Thymus (tissue), 11 donors: ENCODE data around the gene ZBTB20. TPM values are rescaled to one million over a fixed set of nuclear protein-coding genes. Genes with fewer than 3 reads are reported as not detected.

Source experiments
- DNase-seq, 9 donors: peaks; one replicate each; pipeline ENCODE4 v3.0.0-alpha.2; 2013; ENCODE audit warnings: low spot score in 9 of 9, low read depth in 6 of 9, missing footprints in 1 of 9
- H3K27ac ChIP-seq, 2 donors: one replicate each; pipeline ENCODE4 v1.5.1; 2013; ENCODE audit warnings: control low read depth in 1 of 2, low read depth in 1 of 2, low read length in 1 of 2, mild to moderate bottlenecking in 1 of 2, moderate library complexity in 1 of 2
- H3K27me3 ChIP-seq, 2 donors: one replicate each; pipeline ENCODE4 v1.5.1; 2013; ENCODE audit warnings: low read length in 1 of 2; ENCODE audit not compliant: control insufficient read depth in 2 of 2, insufficient read depth in 1 of 2
- H3K36me3 ChIP-seq, 2 donors: one replicate each; pipeline ENCODE4 v1.5.1; 2013; ENCODE audit warnings: low read length in 1 of 2, mild to moderate bottlenecking in 1 of 2, moderate library complexity in 1 of 2; ENCODE audit not compliant: control insufficient read depth in 2 of 2, insufficient read depth in 2 of 2
- H3K4me1 ChIP-seq, 2 donors: one replicate each; pipeline ENCODE4 v1.5.1; 2013; ENCODE audit warnings: low read length in 2 of 2; ENCODE audit not compliant: control insufficient read depth in 2 of 2, insufficient read depth in 2 of 2
- H3K4me3 ChIP-seq, 2 donors: one replicate each; pipeline ENCODE4 v1.5.1; 2013; ENCODE audit warnings: low read length in 2 of 2, control low read depth in 1 of 2, mild to moderate bottlenecking in 1 of 2
- H3K9me3 ChIP-seq, 2 donors: one replicate each; pipeline ENCODE4 v1.5.1; 2013; ENCODE audit warnings: low read length in 1 of 2, mild to moderate bottlenecking in 1 of 2; ENCODE audit not compliant: control insufficient read depth in 2 of 2, insufficient read depth in 1 of 2
- WGBS: extraction: QIAGEN DNeasy Blood & Tissue Kit; methylation state at CpG from one replicate; pipeline ENCODE4 v1.1.7; 2013; 5-methylcytosine and 5-hydroxymethylcytosine counted together
- polyA plus RNA-seq: library from polyadenylated mRNA; stranded (reverse); fragments of 200-250 nt; gene quantifications from one replicate; pipeline ENCODE4 v1.2.3, GENCODE V29; 2013
- total RNA-seq: library from RNA; stranded (reverse); fragments of 120-200 nt; gene quantifications from one replicate; pipeline ENCODE4 v1.2.4, GENCODE V29; 2013
- donor health status: healthy.

The ZBTB20 gene
- total and polyA plus RNA-seq, 2 donors = 1.2 to 8.9 TPM

DNA sequence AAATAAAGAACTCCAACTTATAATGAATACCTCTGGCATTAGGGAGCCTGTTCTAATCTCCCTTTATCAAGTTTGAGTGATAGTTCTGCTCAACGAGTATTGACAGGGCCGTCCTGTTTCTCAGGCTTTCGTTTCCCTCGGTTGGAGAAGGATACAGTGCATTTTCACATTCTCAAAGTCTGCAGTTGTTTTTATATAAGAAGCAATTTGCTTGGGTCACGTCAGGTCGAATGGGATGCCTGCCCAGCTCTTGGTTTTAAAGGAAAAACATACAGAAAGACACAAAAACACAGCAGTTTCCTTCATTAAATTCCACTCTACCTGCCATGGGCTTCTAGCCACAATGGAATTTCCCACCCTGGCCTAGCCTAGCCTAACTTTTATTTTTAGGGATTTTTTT lies 487.0 kb downstream of the ZBTB20 start:
- no peaks in the 10 kb centered on the region for H3K9me3 ChIP-seq
- no peak for DNase-seq
- H3K27me3 ChIP-seq = no peaks in the 10 kb centered on the region
- H3K4me3 ChIP-seq = no peak overlapping the region
- H3K27ac ChIP-seq = no peak overlapping the region
- 92% methylated on average over 6 of the region's 6 CpGs for WGBS
- no peaks in the 10 kb centered on the region for H3K4me1 ChIP-seq
- H3K36me3 ChIP-seq = no peaks in the 10 kb centered on the region

DNA sequence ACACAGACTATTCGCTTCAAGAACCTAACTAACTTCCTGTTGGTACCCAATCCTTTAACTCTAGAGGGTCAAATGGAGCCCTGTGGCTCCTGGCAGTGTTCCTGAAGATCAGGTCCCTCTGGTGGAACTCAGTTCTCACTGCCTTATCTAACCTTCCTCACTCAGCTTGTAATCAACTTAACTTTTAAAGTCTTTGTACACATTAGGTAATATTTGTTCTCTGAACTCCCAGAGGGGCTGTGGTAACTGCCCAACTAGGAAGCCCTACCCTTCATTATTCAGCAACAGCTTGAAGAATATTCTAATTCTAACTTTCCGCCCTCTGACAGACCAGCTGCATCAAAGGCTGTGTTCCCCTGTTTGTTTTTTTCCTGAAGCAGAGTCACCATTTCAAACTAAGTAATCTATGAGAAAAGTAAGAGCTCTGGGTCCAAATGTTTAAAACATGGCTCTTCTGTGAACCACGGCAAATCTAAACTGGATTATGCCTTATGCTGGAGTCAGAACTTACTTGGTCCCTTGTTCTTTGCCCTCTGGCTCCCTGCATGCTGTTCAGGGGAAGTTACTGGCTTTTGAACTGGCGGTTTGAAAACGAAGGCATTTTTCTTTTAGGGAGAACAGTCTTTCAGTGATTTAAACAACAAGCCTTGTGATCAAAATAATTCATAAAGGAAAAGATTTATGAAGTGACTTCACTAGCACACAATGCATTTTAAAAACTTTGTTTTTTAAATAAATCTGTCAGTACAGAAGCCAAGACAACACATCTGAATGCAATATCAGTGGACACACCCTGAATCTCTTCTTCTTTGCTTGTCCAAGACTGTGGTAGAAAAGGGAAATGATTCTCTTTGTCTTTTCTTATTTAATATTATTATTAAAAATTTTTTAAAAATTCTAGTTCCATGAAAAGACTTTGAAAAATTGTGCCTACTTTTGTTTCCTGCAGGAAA lies 487.7 kb downstream of the ZBTB20 start:
- H3K9me3 ChIP-seq = no peaks in the 10 kb centered on the region
- WGBS = 97% methylated on average over 5 of the region's 5 CpGs
- H3K4me3 ChIP-seq = no peak overlapping the region
- no peaks in the 10 kb centered on the region for H3K27me3 ChIP-seq
- H3K27ac ChIP-seq = no peak overlapping the region
- H3K4me1 ChIP-seq = no peaks in the 10 kb centered on the region
- DNase-seq = no peak
- no peaks in the 10 kb centered on the region for H3K36me3 ChIP-seq

DNA sequence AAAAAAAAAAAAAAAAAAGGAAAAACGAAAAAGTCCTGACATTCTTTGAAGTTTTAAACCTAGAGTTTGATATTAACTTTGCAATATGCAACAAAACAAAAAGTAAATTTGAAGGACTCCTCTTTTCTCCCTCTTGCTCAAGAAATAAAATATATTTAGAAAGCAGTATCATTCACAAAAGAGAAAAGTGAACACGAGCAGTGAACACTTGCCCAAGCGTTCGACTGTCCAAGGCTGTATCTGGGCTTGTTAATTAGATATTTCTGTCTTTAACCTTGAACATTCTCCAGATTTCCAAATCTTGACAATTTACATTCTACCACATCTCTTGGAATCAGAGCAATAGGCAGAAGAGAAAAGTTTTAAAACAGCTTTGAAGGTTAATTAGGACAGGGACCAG lies 495.5 kb downstream of the ZBTB20 start:
- no peaks in the 10 kb centered on the region for H3K27me3 ChIP-seq
- H3K36me3 ChIP-seq = no peaks in the 10 kb centered on the region
- WGBS = 95% methylated on average over 4 of the region's 4 CpGs
- no peak overlapping the region for H3K27ac ChIP-seq
- H3K4me3 ChIP-seq = no peak overlapping the region
- no peaks in the 10 kb centered on the region for H3K4me1 ChIP-seq
- H3K9me3 ChIP-seq = no peaks in the 10 kb centered on the region
- no peak for DNase-seq

DNA sequence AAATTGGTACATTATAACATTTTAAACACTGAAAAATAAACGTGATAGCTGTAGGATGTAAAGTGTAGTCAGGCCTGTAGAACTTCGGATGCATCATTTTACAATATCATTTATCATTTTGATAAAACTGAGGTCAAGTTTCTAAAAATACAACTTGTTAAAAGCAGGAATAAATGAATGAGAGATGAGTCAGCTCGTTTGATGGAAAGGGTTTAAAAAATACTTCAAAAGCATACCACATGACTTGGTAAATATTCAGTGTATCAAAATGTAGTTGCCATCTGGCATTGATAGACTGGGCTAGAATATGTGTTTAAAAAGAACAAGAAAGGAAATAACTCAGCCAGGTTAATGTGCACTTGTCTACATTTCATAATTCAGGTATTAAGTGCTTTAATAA lies 496.3 kb downstream of the ZBTB20 start:
- 81% methylated on average over 3 of the region's 3 CpGs for WGBS

DNA sequence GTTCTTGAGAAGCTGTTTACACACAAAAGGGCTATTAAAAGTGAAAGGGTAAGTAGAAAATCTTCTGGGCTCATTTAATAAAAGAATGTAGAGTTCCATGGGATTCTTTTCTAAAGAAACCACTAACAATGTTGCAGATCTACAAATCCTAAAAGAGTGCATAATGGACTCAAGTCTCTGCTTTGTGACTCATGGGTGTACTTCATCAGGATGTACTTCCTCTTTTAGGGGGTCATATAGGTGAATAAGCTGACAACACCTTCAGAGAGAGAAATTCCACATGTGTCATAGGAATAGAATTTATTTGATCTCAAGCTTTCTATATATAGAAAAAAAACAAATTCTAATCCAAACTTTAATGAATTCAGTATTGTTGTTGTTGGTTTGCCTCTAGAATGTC lies 497.8 kb downstream of the ZBTB20 start:
- Histone ChIP-seq H3K27ac (no peak overlapping the region), H3K4me1 (no peaks in the 10 kb centered on the region), H3K4me3 (no peak overlapping the region)

More for the DNA sequence above, 496.3 kb downstream of the ZBTB20 start:
- Histone ChIP-seq H3K27me3 (no peaks in the 10 kb centered on the region), H3K36me3 (no peaks in the 10 kb centered on the region), H3K4me3 (no peak overlapping the region), H3K4me1 (no peaks in the 10 kb centered on the region), H3K9me3 (no peaks in the 10 kb centered on the region), H3K27ac (no peak overlapping the region)
- DNase-seq = no peak

DNA sequence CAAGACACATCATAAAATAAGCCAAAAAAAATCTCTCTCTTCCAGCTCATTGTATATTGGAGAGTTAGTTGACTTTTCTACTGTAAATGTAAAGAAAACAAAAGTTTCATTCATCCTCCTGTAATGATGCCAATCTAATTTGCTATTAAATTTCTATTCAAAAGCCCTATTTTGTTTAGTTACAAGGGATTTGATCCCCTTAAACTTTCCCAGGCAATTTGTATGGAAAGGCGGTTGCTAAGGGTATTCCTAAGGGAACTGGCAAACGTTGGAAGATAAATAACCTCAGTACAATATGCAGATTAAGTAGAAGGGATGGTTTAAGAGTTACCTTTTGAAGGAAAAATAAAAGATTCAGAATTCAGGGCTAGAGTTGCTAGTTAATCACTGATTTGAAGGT lies 500.6 kb downstream of the ZBTB20 start:
- no peaks in the 10 kb centered on the region for H3K9me3 ChIP-seq
- DNase-seq = no peak
- H3K27me3 ChIP-seq = no peaks in the 10 kb centered on the region
- no peak overlapping the region for H3K4me3 ChIP-seq
- WGBS = 98% methylated on average over 2 of the region's 2 CpGs
- H3K4me1 ChIP-seq = no peaks in the 10 kb centered on the region
- no peaks in the 10 kb centered on the region for H3K36me3 ChIP-seq
- no peak overlapping the region for H3K27ac ChIP-seq

More for the DNA sequence above, 497.8 kb downstream of the ZBTB20 start:
- no peak for DNase-seq
- no peaks in the 10 kb centered on the region for H3K9me3 ChIP-seq
- H3K36me3 ChIP-seq = no peaks in the 10 kb centered on the region
- H3K27me3 ChIP-seq = no peaks in the 10 kb centered on the region

DNA sequence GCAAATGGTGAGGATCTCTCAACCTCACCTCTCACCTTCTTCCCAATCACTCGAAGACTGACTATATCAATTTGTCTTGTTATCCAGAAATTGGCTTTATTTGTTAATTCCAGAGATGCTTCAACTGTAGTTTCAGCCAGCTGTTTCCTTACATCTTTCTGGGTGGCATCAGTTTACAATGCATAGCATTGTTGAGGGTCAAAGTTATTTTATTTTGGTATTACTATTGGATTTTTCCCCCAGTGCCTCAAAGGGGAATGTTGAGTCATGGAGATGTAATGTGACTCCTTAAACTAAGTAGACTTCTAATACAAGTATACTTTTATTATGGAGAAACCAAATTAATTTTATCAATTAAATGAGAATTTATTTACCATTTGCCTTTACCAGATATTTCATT lies 501.7 kb downstream of the ZBTB20 start:
- no peak overlapping the region for H3K4me3 ChIP-seq
- H3K4me1 ChIP-seq = no peaks in the 10 kb centered on the region
- no peaks in the 10 kb centered on the region for H3K36me3 ChIP-seq
- WGBS = 99% methylated on average over 1 of the region's 1 CpG
- H3K27me3 ChIP-seq = no peaks in the 10 kb centered on the region
- no peaks in the 10 kb centered on the region for H3K9me3 ChIP-seq
- no peak overlapping the region for H3K27ac ChIP-seq
- DNase-seq = no peak

DNA sequence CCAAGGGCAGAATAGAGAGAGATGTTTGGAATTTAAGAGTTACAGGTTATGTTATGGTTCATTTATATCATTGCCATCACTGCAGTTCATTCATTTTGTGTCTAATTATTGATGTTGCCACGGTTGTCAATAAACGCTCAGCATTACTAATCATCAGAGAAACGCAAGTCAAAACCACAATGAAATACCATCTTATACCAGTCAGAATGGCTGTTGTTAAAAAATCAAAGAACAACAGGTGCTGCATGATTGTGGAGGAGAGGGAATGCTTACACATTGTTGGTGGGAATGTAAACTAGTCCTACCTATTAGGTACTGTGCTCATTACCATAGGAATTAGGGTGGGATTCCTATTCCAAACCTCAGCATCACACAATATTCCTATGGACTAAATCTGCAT lies 502.7 kb downstream of the ZBTB20 start:
- Histone ChIP-seq H3K9me3 (no peaks in the 10 kb centered on the region), H3K27ac (no peak overlapping the region), H3K4me1 (no peaks in the 10 kb centered on the region), H3K4me3 (no peak overlapping the region), H3K27me3 (no peaks in the 10 kb centered on the region), H3K36me3 (no peaks in the 10 kb centered on the region)
- WGBS = 97% methylated on average over 3 of the region's 3 CpGs
- DNase-seq = no peak

DNA sequence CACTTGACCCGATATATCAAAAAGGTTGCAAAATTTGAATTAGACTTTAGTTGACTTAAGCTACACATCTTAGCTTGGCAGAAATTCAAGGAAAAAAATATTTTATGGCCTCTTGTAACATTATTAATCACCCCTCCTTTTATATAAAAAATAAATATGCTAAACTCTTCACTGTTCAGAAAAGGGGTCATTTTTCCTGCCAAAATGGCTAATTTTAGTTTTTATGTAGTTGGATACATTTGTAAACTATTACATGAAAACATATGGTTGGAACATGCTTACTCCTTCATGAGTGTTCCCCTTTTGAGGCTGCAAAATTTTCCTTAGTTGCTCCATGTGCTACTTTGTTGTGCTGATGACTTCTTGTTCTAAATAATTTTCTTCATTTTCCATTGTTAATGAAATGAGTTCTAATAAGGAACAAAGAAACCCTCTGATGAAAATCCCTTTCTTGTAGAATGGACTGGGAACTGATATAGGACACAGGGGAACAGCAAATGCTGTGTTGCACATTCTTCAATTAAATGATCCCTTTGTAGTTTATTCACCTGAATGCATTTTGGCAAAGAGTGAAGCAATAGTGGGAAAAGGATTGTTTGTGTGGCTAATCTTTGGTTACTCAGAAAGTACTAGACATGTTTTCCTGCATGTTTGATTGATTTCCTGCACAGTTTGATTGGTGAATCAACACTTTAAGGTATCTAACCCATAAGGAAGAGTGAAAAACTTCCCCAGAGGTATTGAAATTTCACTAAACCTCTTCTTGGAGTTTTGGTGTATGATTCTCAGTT lies 503.9 kb downstream of the ZBTB20 start:
- no peak overlapping the region for H3K4me3 ChIP-seq
- H3K27ac ChIP-seq = no peak overlapping the region
- H3K27me3 ChIP-seq = no peaks in the 10 kb centered on the region
- H3K4me1 ChIP-seq = no peaks in the 10 kb centered on the region
- 99% methylated on average over 1 of the region's 1 CpG for WGBS
- DNase-seq = no peak
- no peaks in the 10 kb centered on the region for H3K9me3 ChIP-seq
- H3K36me3 ChIP-seq = no peaks in the 10 kb centered on the region
